GM19324 (cell line): ENCODE data around the gene PPARG.

Experiments used
- ATAC-seq: cut with Tn5 transposase; IDR thresholded peaks from one replicate; pipeline ENCODE4 v1.9.1; 2021; ENCODE audit warnings: mild to moderate bottlenecking, moderate library complexity; ENCODE audit not compliant: unreplicated experiment, low FRiP score

The PPARG gene

DNA sequence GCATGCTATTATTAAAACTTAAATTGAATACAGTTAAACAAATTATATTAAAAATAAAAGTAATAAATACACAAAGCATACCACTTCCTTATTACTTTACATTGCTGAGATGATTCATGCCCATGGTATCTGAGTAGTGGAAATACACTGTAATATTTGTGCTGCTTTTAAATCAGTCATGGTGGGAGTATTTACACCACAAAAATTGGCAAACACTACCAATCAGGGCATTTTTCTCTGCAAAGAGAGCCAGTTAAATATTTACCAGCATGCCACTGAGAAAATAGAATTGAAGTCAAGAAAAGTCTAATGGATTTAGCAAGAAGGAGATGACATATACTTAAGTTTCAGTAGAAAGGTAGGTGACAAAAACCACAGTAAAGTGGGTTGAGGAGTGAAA, 19.6 kb downstream of the PPARG start:
- ATAC-seq, result no peak

- ATAC-seq, result no peak
Observed at GRCh38 chr3:12309716-12310115, 20.8 kb downstream of the PPARG start.

DNA sequence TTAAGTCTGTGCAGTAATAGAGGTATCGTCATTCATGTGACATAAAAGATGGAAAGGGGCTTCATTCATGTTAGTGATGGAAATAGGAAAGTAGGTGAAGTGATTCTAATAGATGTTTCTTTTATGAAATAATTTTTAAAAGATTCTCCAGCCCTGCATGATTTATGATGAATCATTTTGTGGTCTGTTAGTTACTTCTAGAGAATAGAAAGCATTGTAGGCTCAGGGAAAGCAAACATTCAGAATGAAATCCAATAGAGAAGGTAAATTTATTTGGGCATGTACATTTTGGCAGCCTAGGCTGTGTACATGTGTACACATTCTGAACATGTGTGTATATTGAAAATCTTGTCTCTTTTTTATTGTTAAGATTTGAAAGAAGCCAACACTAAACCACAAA, 23.1 kb downstream of the PPARG start:
- ATAC-seq, result no peak

DNA sequence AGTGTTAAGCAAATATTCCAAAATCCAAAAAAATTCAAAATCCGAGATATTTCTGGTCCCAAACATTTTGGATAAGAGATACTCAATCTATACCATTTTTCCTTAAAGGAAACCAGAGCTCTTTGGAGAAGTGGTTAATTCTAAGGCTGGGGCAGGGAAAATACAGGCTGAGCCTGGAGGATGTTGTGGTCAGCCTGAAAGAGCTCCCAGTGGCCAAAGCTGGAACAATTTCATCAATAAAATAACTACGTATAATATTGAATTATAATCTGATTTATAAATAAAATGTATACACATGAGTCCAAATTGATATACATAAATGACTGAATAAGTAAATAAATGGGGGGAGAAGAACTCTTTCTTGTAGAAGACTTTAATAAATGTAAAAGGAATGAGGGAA, 24.6 kb downstream of the PPARG start:
- ATAC-seq, result no peak

- ATAC-seq, result no peak
Observed at GRCh38 chr3:12316253-12316652, 27.4 kb downstream of the PPARG start.

DNA sequence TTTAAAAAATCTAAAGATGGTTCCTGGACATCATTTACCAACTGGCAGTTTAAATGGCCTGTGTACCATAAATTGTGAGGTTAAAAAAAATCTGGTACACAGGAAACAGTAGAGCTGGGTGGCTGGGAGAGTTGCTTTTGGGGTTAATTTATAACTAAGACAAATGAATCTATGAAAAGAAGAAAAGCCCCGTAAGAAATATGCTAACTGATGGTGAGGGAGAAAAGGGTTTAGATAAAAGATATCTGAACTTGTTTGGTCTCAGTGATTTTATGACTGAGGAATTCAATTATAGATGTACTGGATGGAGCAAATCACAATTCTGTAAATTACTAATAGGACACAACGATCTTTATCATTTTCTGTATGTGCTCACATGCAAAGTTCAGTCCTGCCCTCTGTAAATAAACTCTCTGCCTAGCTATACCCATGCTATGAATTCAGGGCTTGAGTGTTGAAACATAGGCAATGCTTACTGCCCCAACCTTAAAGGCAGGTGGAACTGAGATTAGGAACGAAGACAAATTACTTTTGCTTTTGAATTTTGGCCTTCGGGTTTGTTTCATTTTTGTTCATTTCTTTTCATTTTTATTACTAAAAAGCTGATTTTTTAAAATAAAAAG, 28.0 kb downstream of the PPARG start:
- ATAC-seq, result peak; percentile 85

DNA sequence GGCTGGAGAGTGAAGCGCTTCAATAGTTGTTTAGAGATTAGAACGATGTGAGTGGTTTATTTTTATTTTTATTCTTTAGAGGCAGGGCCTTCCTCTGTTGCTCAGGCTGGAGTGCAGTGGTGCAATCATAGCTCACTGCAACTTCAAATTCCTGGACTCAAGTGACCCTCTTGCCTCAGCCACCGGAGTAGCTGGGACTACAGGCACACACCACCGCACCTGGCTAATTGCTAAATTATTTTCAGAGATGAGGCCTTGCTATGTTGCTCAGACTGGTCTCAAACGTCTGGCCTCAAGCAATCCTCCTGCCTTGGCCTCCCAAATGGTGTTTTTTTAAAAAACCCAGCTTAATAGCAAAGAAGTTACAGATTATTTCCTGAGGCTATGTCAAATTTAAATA, 29.0 kb downstream of the PPARG start:
- ATAC-seq, result no peak

- no peak for ATAC-seq
Observed at GRCh38 chr3:12318758-12319621, 30.1 kb downstream of the PPARG start.

- ATAC-seq, result no peak
Observed at GRCh38 chr3:12321015-12321414, 32.1 kb downstream of the PPARG start.

DNA sequence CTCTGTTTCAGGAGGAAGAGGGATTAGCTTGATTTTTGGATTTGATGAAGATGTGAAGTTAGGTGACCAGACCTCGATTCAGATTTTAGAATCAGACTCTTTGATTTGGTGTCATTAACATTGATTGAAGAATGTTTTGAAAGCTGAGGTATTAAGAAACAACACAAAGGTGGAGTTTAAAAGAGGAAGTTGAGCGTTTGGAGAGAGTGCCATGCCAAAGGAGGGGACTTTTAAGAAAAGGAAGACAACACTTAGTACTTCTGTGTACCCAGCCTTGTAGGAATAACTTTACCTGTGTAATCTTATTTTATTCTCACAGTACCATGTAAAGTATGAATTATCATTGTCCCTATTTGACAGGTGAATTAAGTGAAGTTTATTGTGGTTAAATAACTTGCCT, 34.4 kb downstream of the PPARG start:
- ATAC-seq, result no peak

GRCh38 chr3:12325586-12326515, 37.0 kb downstream of the PPARG start:
- ATAC-seq, result no peak

GRCh38 chr3:12327021-12327420, 38.2 kb downstream of the PPARG start:
- ATAC-seq, result no peak

GRCh38 chr3:12328132-12328836, 39.4 kb downstream of the PPARG start:
- no peak for ATAC-seq

GRCh38 chr3:12328837-12329462, 40.1 kb downstream of the PPARG start:
- ATAC-seq, result no peak

DNA sequence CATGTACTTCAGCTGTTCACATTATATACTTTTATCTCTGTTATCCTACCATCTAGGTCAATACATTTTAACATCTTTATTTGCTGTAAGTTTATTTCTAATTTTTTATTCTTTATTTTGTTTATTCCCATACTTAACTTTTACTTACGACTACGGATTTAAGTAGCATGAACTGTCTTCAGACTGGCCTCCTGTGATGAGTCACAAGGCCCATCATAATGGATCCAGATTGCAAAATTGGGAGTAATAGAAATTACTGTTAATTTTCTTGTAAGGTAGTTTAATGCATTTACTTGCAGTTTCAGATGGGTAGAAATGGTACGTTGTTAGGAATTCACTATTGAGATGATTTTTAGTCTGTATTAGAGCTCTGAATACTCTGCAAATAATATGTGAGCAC, 45.9 kb downstream of the PPARG start:
- ATAC-seq, result no peak

- no peak for ATAC-seq
Observed at GRCh38 chr3:12335421-12335820, 46.6 kb downstream of the PPARG start.

GRCh38 chr3:12336099-12336498, 47.2 kb downstream of the PPARG start:
- ATAC-seq, result no peak

DNA sequence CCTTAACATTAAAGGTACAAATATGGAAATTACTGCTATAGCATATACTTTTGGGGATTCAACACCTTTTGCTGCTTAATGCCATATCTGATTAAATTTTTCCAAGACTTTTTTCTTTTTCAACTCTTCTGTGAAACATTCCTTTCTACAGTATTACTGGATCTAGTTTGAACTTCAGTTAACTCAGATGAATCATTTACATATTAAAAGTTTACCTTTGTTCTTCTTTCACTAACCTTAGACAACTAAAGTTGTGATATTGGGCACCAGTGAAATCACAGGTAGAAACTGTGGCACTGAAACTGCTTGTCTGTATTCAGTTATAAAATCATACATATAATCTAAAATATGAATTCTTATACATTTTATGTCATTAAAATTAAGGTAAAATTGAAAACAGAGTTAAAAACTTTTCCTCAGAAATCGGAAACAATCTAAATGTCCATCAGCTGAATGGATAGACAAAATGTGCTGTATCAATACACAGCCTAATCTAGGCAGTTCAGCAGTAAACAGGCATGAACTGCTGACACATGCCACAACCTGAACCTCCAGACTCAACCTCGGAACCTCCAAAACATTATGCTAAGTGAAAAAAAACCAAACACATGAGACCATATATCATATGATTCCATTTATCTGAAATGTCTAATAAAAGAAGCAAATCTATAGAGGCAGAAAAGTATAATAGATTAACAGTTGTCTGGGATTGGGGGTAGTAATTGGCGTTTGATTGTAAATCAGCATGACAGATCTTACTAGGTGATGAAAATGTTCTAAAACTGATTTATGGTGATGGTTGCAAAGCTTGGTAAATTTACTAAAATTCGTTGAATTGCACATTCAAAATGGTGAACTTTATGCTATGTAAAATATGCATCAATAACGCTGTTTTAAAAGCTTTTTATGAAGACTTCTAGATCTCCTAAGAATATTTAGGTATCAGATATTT, 50.0 kb downstream of the PPARG start:
- no peak for ATAC-seq
